ENCODE measurements around the gene GMEB2.

DNA sequence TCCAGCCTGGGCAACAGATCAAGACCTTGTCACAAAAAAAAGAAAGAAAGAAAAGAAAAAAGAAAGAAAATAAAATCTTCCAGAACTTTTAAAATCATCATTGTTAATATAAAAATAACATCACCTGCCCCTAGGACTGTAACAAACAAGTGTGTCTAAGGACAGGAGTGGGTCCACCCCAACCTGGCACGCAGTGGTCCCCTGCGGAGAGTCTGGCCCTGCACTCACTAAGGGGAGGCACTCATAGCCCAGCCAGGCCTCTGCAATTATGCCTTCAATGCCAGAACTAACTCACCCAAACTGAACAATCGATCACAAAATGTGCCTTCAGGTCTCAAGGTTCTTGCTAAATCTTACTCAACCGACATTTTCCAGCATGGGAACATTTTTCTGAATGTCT is 4.8 kb downstream of the GMEB2 start:
- TF ChIP-seq, protein P1, sequence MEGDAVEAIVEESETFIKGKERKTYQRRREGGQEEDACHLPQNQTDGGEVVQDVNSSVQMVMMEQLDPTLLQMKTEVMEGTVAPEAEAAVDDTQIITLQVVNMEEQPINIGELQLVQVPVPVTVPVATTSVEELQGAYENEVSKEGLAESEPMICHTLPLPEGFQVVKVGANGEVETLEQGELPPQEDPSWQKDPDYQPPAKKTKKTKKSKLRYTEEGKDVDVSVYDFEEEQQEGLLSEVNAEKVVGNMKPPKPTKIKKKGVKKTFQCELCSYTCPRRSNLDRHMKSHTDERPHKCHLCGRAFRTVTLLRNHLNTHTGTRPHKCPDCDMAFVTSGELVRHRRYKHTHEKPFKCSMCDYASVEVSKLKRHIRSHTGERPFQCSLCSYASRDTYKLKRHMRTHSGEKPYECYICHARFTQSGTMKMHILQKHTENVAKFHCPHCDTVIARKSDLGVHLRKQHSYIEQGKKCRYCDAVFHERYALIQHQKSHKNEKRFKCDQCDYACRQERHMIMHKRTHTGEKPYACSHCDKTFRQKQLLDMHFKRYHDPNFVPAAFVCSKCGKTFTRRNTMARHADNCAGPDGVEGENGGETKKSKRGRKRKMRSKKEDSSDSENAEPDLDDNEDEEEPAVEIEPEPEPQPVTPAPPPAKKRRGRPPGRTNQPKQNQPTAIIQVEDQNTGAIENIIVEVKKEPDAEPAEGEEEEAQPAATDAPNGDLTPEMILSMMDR (conservative IDR thresholded peaks at IDR 0.05 in 1 of 2, IDR thresholded peaks at IDR 0.05 in 1 of 2; ENCODE audit: low read depth in 1 of 2, low read length in 2 of 2), result no peak
- TF ChIP-seq EZH2 (IDR thresholded peaks at IDR 0.05; ENCODE audit: low read length, missing control alignments), result no peak
